MM.1S (cell line): ENCODE results near the gene NPR3.

Experiments used
- CTCF ChIP-seq: fragments of 300-600 bp; sonication (generic); IDR thresholded peaks from 2 replicates; pipeline ENCODE4 v1.5.1; 2016; ENCODE audit warnings: antibody characterized with exemption, low read length, mixed read lengths
- EZH2 ChIP-seq: fragments of 300-600 bp; sonication (generic); optimal IDR thresholded peaks from 2 replicates; pipeline ENCODE3; 2017; ENCODE audit warnings: low read depth, mild to moderate bottlenecking, antibody characterized with exemption, low read length, mixed read lengths
- EZH2phosphoT487 ChIP-seq: fragments of 300-600 bp; sonication (generic); IDR thresholded peaks from 2 replicates; pipeline ENCODE4 v1.6.1; 2018; ENCODE audit warnings: antibody characterized with exemption, low read length

- no peak for TF ChIP-seq EZH2phosphoT487
- TF ChIP-seq CTCF: no peak
- no peak for TF ChIP-seq EZH2
Observed at GRCh38 chr5:32722957-32723356, 11.8 kb downstream of the NPR3 start.
